HCT116 (cell line): Measurements from ENCODE around the gene KCNB1. TPM values are rescaled to one million over a fixed set of nuclear protein-coding genes. Genes with fewer than 3 reads are reported as not detected.

Source experiments
- ATAC-seq: fragments of 200-7000 bp; cut with Tn5 transposase; 2 replicates; pipeline ENCODE4 v1.9.1; 2020; ENCODE audit warnings: mild to moderate bottlenecking, moderate library complexity
- BruUV-seq: library from RNA; stranded (reverse); fragments of 400-500 nt; replicated peaks from 2 replicates; lab custom pipeline; 2021; lab: Mats Ljungman, UMichigan
- CTCF ChIA-PET: fragments of 300-600 bp; sonication (Branson Sonifier 250); formaldehyde crosslinking; loops from one replicate; lab custom pipeline; 2021; ENCODE audit warnings: antibody characterized with exemption; lab: Charles Lee
- POLR2A ChIA-PET: fragments of 300-600, 350-600 bp; sonication (Branson Sonifier 250); formaldehyde crosslinking; loops from one replicate; lab custom pipeline; 2021; ENCODE audit warnings: antibody characterized with exemption; lab: Charles Lee
- RAD21 ChIA-PET, 2 experiments: fragments of 300-600 bp; sonication (Branson Sonifier 250); formaldehyde crosslinking; loops; one replicate each; lab custom pipeline; 2023; ENCODE audit warnings: low total read pairs in 2 of 2; ENCODE audit not compliant: uncharacterized antibody in 2 of 2, unreplicated experiment in 2 of 2, low non-redundant PET in 1 of 2; lab: Charles Lee
- DNase-seq: peaks from one replicate; pipeline ENCODE4 v3.0.0-alpha.2; 2010; ENCODE audit warnings: low read depth, low spot score
- H2AFZ ChIP-seq: fragments of 200-600 bp; shearing (Covaris generic), sonication (generic); 2 replicates; pipeline ENCODE4 v1.6.1; 2017; ENCODE audit warnings: low read depth, mixed run types, mixed read lengths, antibody characterized with exemption, low read length; ENCODE audit not compliant: poor library complexity, severe bottlenecking
- H3K27ac ChIP-seq: 2 replicates; pipeline ENCODE4 v1.5.1; 2012; ENCODE audit warnings: low read depth, low read length
- H3K27me3 ChIP-seq: fragments of 200-600 bp; sonication (generic); 2 replicates; pipeline ENCODE4 v1.6.1; 2016; ENCODE audit warnings: mixed run types, low read length, mixed read lengths; ENCODE audit not compliant: insufficient read depth
- H3K36me3 ChIP-seq, 2 experiments: fragments of 200-500 bp in 1 of 2; fragments of 200-600 bp in 1 of 2; sonication (Bioruptor generic) in 1 of 2; sonication (generic) in 1 of 2; 2 replicates each; pipeline versions ENCODE4 v1.5.1 to v1.6.1; 2014 to 2016; ENCODE audit warnings: low read length in 2 of 2, inconsistent platforms in 1 of 2, mixed read lengths in 1 of 2, mixed run types in 1 of 2; ENCODE audit not compliant: insufficient read depth in 2 of 2, control insufficient read depth in 1 of 2
- H3K4me1 ChIP-seq, 2 experiments: fragments of 200-600 bp in 1 of 2; sonication (generic) in 1 of 2; 2 replicates each; pipeline versions ENCODE4 v1.5.1 to v1.6.1; 2012 to 2017; ENCODE audit warnings: low read length in 2 of 2, inconsistent platforms in 1 of 2, mild to moderate bottlenecking in 1 of 2, mixed read lengths in 1 of 2, mixed run types in 1 of 2, moderate library complexity in 1 of 2; ENCODE audit not compliant: insufficient read depth in 2 of 2, control insufficient read depth in 1 of 2
- H3K4me2 ChIP-seq: fragments of 200-600 bp; sonication (generic); 2 replicates; pipeline ENCODE4 v1.6.1; 2017; ENCODE audit warnings: mixed run types, low read length, mixed read lengths
- H3K4me3 ChIP-seq, 2 experiments: fragments of 200-600 bp in 1 of 2; sonication (generic) in 1 of 2; replicated peaks in 1 of 2; 2 replicates each; pipeline ENCODE4 v1.5.1; 2011 to 2016; ENCODE audit warnings: low read length in 2 of 2, control low read depth in 1 of 2, low read depth in 1 of 2, mild to moderate bottlenecking in 1 of 2, mixed read lengths in 1 of 2, mixed run types in 1 of 2
- H3K79me2 ChIP-seq: fragments of 200-600 bp; sonication (generic); 2 replicates; pipeline ENCODE4 v1.6.1; 2017; ENCODE audit warnings: mild to moderate bottlenecking, mixed run types, low read length, moderate library complexity, mixed read lengths; ENCODE audit not compliant: insufficient read depth
- H3K9ac ChIP-seq: fragments of 200-600 bp; sonication (generic); 2 replicates; pipeline ENCODE4 v1.6.1; 2016; ENCODE audit warnings: low read length, mixed read lengths
- H3K9me2 ChIP-seq: fragments of 200-600 bp; sonication (generic), shearing (Covaris generic); 2 replicates; pipeline ENCODE4 v1.6.1; 2017; ENCODE audit warnings: mixed run types, mild to moderate bottlenecking, moderate library complexity; ENCODE audit not compliant: insufficient read depth
- H3K9me3 ChIP-seq, 2 experiments: fragments of 200-500 bp in 1 of 2; fragments of 200-600 bp in 1 of 2; sonication (Bioruptor generic) in 1 of 2; sonication (generic) in 1 of 2; 2 replicates each; pipeline ENCODE4 v1.6.1; 2014 to 2017; ENCODE audit warnings: low read length in 2 of 2, mixed read lengths in 2 of 2, inconsistent platforms in 1 of 2, low read depth in 1 of 2, mild to moderate bottlenecking in 1 of 2, mixed run types in 1 of 2, moderate library complexity in 1 of 2; ENCODE audit not compliant: control insufficient read depth in 1 of 2, insufficient read depth in 1 of 2
- H4K20me1 ChIP-seq: fragments of 200-600 bp; sonication (generic), shearing (Covaris generic); 2 replicates; pipeline ENCODE4 v1.6.1; 2017; ENCODE audit warnings: mixed run types, mild to moderate bottlenecking, moderate library complexity; ENCODE audit not compliant: insufficient read depth
- ATF3 ChIP-seq: IDR thresholded peaks from 2 replicates; pipeline ENCODE4 v1.6.1; 2012
- CBX3 ChIP-seq: IDR thresholded peaks from 2 replicates; pipeline ENCODE4 v1.6.1; 2012; ENCODE audit warnings: low read depth
- CEBPB ChIP-seq: IDR thresholded peaks from 2 replicates; pipeline ENCODE4 v1.6.1; 2012; ENCODE audit warnings: low read depth
- EZH2phosphoT487 ChIP-seq: fragments of 200-600 bp; IDR thresholded peaks from 2 replicates; pipeline ENCODE4 v1.6.1; 2018; ENCODE audit warnings: antibody characterized with exemption, borderline replicate concordance
- POLR2AphosphoS5 ChIP-seq: IDR thresholded peaks from 2 replicates; pipeline ENCODE4 v1.6.1; 2011; ENCODE audit warnings: mild to moderate bottlenecking, low read depth, low read length, moderate library complexity
- SRF ChIP-seq: IDR thresholded peaks from 2 replicates; pipeline ENCODE4 v1.6.1; 2012; ENCODE audit warnings: low read depth
- YY1 ChIP-seq: IDR thresholded peaks from 2 replicates; pipeline ENCODE4 v1.6.1; 2011; ENCODE audit warnings: low read length, low read depth, moderate library complexity, mild to moderate bottlenecking; ENCODE audit not compliant: insufficient replicate concordance; ENCODE audit errors: extremely low read depth
- ZBTB33 ChIP-seq: IDR thresholded peaks from 2 replicates; pipeline ENCODE4 v1.6.1; 2011; ENCODE audit warnings: mild to moderate bottlenecking, low read length, moderate library complexity; ENCODE audit not compliant: insufficient replicate concordance; ENCODE audit errors: extremely low read depth
- ZNF274 ChIP-seq: fragments of 200-500 bp; sonication (Bioruptor generic); IDR thresholded peaks from 2 replicates; pipeline ENCODE4 v1.6.1; 2014; ENCODE audit warnings: mild to moderate bottlenecking, low read depth, low read length, inconsistent platforms
- intact Hi-C: fragments of 100-400 bp; cut with micrococcal nuclease; formaldehyde crosslinking; loops from 2 replicates; pipeline ENCODE4 v1.10.0; 2022
- total RNA-seq: library from RNA; stranded (reverse); gene quantifications from one replicate; pipeline ENCODE4 v1.2.1, GENCODE V29; 2021; ENCODE audit not compliant: unreplicated experiment
- TF ChIP-seq, protein P1 (sequence below): IDR thresholded peaks from 2 replicates; pipeline ENCODE4 v1.6.1; 2012; ENCODE audit warnings: low read depth

Gene KCNB1
- total RNA-seq, 1 experiment from 2014 or later = 0.79 TPM

DNA sequence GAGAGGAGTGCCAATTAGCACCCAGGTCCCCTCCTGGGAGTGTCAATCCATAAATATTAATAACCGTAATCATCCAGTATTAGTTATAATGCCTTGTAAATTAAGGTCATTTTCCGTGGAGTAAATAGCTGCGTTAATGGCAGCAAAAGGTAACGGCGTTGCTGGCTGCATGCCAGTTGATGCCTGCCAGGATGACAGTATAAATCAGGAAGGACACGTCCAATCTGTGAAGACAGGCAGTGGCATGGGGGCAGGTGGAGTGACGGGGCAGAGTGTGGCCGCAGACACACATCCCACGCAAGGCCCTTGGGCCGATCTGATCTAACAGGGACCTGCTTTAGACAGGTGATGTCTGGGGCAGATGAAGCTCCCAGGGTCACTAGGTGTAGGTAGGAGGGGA is 49.1 kb downstream of the KCNB1 start:
- H3K9me3 ChIP-seq = no peaks in the 10 kb centered on the region
- no peaks in the 10 kb centered on the region for H3K79me2 ChIP-seq
- DNase-seq (no peak), ATAC-seq (no peak)
- H4K20me1 ChIP-seq = no peaks in the 10 kb centered on the region
- H3K4me2 ChIP-seq = no peak overlapping the region
- CTCF ChIA-PET = no interaction called here
- H3K27ac ChIP-seq = no peak overlapping the region
- no peak overlapping the region for H2AFZ ChIP-seq
- POLR2A ChIA-PET = no interaction called here
- H3K4me3 ChIP-seq = no peak overlapping the region
- H3K9me2 ChIP-seq = no peaks in the 10 kb centered on the region
- intact Hi-C loops = no loop called here
- no TSS peak for BruUV-seq
- no peak overlapping the region for H3K9ac ChIP-seq
- RAD21 ChIA-PET = no interaction called here
- no peaks in the 10 kb centered on the region for H3K36me3 ChIP-seq
- H3K27me3 ChIP-seq = peaks cover 9% of the 10 kb centered on the region; the same call in 1 of the 2 replicates
- TF ChIP-seq POLR2AphosphoS5 = no peak
- TF ChIP-seq, protein P1, sequence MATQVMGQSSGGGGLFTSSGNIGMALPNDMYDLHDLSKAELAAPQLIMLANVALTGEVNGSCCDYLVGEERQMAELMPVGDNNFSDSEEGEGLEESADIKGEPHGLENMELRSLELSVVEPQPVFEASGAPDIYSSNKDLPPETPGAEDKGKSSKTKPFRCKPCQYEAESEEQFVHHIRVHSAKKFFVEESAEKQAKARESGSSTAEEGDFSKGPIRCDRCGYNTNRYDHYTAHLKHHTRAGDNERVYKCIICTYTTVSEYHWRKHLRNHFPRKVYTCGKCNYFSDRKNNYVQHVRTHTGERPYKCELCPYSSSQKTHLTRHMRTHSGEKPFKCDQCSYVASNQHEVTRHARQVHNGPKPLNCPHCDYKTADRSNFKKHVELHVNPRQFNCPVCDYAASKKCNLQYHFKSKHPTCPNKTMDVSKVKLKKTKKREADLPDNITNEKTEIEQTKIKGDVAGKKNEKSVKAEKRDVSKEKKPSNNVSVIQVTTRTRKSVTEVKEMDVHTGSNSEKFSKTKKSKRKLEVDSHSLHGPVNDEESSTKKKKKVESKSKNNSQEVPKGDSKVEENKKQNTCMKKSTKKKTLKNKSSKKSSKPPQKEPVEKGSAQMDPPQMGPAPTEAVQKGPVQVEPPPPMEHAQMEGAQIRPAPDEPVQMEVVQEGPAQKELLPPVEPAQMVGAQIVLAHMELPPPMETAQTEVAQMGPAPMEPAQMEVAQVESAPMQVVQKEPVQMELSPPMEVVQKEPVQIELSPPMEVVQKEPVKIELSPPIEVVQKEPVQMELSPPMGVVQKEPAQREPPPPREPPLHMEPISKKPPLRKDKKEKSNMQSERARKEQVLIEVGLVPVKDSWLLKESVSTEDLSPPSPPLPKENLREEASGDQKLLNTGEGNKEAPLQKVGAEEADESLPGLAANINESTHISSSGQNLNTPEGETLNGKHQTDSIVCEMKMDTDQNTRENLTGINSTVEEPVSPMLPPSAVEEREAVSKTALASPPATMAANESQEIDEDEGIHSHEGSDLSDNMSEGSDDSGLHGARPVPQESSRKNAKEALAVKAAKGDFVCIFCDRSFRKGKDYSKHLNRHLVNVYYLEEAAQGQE = no peak
- no peak for TF ChIP-seq ATF3
- no peak for TF ChIP-seq CEBPB
- no peak for TF ChIP-seq EZH2phosphoT487
- no peak for TF ChIP-seq ZNF274
- no peak for TF ChIP-seq ZBTB33
- TF ChIP-seq CBX3 = no peak
- no peak for TF ChIP-seq SRF
- TF ChIP-seq YY1 = no peak
- no peaks in the 10 kb centered on the region for H3K4me1 ChIP-seq
